Fibroblast of gingiva (primary cell): ENCODE data around the gene PTPRZ1.

Experiments
- DNase-seq: peaks from one replicate; pipeline ENCODE4 v3.0.0-alpha.2; 2011; ENCODE audit warnings: low read depth

PTPRZ1 gene

DNA sequence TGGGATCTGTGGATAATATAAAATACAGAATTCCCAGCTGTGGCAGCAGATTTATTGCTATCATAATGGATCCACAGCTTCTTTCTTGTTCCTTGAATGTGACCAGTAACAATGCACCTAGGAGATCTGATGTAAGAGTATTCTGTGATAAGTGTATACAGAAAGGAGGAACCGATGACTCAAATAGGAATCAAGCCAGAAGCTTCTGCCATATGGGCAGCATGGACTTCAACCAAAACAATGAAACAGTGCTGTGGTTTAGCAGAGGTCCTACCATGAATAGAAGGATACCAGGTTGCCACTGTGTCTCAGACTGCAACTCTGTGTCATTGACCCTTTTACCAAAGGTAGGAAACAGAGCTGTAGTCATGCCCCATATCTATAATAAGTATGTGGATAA is 81.8 kb downstream of the PTPRZ1 start:
- DNase-seq = peak; percentile 60

DNA sequence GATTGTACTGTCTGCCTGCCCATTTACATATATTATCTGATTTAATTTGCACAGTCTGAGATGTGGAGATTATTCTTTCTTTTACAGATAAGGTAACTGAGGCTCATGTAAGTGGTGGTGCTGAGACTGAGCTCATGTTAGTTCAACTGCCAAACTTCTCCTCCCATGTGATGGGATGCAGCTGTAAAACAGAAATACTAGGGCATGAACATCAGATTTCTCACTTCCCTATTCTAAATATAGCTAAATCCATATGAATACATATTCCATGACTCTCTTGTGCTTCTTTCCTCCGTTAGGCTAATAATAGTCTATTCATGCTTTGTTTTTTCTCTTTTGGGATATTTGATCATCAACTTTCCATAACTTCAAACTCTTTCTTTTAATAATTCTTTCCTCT is 84.7 kb downstream of the PTPRZ1 start:
- no peak for DNase-seq

DNA sequence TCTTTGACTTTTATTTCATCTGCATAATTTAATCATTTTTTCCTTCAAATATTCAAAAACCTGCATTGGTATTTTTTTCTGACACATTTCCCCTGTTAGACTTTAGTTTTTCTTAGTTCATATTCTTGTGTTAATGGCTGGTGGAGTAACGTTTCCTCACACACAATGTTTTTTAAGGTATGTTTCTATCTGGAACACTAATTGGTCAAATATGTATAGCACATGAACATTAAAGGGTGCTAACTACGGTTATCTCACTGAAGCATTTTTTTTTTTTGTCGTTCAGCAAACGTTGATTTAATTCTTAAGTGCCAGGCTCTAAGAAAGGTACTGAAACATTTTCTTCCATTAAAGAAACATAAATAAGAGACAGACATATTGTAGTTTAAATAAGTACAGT is 87.7 kb downstream of the PTPRZ1 start:
- DNase-seq = no peak

DNA sequence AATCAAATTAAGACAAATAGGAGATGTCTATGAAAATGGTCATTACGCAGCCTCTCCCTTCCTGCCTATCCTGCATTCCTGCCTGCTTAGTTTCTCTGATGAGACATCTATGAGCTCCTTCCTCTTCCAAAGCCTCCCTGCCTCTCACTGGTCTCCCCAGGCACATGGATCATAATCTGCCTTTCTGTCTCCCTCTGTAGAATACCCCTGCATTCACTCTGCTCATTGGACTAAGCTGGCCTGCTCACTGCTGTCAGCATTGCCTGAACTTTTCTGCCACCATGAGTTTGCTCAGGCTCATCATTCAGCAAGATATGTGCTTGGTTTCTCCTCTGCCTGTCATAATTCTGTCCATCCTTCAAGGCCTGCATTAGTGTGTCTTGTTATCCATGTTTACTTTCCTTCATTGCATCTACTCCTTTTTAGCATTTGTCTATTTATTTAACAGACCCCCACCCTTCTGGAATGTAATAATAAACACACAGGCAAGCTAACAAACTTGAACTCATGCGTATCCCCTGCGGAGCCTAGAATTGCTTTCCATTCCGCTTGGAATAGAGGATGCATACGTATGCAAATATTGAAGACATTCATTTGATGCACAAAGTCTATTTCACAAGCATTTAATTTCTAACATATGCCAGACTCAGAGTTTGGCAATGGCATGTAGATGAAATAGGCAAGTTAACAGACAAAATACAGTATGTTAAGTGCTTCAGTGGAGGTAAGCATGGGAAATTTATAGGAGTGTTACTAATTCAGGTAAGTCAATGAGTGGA is 88.3 kb downstream of the PTPRZ1 start:
- peak; percentile 73 for DNase-seq

DNA sequence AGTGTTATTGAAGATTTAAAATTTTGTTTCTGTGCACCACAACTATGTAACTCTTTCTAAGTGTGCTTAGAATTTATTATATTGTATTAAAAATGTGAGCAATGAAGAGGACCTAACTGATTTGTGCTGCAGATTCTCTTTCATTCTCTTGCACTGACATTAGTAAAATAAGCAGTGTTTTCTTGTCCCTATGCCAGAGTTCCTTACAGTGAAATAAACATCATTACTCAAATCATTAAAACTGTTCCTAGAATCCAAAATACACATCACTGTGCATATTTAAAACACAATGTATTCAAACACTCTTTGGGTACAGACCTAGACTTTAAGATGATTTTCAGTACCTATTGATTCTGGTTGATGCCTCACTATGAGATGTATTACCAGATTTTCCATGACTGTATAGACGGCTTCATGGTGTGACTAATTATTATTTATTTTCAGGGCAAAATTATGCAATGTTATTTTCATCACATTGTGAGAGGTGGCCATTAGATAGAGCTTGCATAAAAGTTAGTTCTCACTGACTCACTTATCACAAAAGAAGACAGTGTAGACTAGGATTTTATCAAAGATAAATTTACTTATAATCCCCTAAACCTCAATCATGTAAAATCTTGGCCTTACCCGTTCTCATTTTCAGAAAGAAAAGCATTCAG is 93.4 kb downstream of the PTPRZ1 start:
- DNase-seq = no peak

DNA sequence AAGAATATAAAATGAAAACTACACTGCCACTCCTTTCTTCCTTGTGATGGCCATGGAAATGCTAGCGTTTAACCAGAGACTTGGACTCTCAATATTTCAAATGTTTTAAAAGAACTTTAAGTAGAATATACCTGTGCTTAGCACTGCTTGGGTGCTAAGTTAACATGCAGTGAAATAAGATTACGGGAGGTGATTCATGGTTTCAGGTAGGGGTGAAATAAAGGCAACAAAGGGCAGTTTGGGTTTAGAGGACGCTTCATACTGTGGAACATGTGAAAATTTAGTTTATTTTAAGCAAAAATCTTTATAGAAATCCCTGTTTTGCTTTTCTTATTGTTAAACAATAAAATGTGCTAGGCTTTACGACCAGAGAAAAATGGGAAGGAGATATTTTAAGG is 94.0 kb downstream of the PTPRZ1 start:
- no peak for DNase-seq

DNA sequence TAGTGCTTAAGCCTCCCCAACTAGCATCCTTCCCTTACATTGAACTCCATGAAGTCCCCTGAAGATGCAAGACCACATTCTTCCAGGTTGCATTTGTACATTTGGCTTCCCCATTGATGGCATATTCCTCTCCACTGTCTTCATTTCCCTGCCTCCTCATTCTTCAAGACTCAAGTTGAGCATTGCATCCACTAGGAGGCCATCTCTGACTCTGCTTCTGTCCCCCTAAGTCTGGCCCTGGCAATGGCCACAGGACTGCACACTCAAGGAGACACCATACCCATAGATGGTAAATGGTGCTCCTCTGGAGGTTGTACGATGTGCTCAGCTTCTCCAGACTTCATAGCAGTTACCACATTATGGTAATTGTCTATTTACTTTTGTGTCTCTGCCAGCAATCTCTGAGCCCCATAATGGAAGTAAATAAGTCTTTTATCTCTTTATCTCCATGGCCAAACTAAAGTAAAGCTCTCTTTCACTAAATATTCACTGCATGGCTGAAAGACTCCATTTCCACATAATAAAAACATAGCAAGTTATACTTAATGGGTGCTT is 112.6 kb downstream of the PTPRZ1 start:
- no peak for DNase-seq

DNA sequence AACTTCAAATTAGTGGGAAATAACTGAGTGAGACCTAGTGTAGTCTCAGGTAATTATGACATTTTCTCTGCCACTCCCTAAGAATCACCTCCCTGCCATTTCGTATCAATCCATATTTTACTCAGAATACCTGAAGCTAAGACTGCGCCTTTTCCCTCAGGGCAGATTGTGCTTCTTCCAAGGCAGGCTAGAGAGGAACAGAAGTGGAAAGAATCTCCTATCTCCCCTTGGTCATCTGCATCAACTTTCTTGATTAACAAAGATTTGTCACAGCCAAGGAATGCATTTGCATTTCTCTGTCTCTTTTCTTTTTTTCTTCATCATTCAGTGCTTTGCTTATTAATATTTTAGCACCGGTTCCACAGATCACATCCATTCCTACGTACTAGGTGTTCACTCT is 119.1 kb downstream of the PTPRZ1 start:
- DNase-seq = no peak

DNA sequence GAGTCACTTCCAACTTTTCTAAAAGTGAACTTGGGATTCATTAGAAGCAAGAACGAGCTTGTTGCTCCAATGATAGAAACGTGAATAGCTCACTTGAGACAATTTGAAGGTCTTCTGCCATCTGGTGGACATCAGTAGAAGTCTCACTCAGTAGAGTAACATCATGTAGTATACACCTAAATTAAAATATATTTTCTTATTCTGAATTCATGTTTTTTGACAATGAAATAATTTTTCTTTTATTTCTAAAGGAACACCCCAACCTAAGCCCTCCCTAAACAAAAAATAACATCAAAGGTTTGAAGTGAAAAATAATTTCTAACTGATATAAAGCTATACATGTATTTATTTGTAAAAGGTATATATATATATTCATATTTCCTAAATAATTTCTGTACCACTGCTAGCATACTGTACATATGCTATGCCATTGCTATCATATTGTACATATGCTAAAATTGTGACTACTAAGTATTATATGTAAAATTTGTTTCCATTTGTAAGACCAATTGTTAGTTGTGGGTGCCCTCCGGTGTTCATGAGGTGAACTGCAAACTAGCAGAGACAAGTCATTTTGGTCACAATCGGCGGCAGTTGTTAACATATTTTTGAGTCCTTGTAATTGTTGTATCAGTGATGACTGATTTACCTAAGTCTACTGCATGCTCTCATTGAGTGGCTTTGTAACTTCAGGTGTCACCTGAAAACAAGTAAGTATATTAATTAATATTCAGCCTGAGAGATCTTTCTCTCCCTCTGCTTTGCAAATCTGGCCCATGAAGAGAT is 121.9 kb downstream of the PTPRZ1 start:
- DNase-seq = peak; percentile 75

DNA sequence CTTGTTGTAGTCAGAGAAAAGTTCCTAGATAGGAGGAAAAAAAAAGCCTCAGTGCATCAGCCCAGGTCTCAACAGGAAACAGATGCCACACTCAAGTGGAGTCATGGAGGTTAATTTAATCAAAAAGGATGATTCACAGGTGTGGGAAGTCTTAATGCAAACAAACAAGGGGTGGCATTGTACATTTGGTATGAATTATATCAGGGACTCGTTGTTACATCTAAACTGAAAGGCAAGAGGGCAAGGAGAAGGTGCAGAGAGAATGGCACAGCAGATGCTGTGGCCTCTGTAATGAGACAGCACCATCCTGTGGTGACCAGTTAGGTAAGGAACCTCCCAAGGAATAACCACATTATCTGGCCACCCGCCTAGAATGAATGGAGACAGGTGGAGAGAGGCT is 133.7 kb downstream of the PTPRZ1 start:
- no peak for DNase-seq

DNA sequence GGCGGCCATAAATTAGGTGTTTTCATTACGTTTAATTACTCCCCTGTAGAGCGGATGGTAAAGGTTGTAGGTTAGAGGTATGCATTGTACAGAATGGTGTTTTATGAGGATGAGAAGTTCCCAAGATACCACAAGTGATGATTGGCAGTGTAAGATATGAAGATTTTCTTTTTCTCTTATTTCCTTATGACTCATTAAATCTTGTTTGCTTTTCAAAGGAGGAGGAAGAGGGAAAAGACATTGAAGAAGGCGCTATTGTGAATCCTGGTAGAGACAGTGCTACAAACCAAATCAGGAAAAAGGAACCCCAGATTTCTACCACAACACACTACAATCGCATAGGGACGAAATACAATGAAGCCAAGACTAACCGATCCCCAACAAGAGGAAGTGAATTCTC is 137.2 kb downstream of the PTPRZ1 start:
- no peak for DNase-seq

DNA sequence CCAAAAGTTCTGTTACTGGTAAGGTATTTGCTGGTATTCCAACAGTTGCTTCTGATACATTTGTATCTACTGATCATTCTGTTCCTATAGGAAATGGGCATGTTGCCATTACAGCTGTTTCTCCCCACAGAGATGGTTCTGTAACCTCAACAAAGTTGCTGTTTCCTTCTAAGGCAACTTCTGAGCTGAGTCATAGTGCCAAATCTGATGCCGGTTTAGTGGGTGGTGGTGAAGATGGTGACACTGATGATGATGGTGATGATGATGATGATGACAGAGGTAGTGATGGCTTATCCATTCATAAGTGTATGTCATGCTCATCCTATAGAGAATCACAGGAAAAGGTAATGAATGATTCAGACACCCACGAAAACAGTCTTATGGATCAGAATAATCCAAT is 140.1 kb downstream of the PTPRZ1 start:
- DNase-seq = no peak

DNA sequence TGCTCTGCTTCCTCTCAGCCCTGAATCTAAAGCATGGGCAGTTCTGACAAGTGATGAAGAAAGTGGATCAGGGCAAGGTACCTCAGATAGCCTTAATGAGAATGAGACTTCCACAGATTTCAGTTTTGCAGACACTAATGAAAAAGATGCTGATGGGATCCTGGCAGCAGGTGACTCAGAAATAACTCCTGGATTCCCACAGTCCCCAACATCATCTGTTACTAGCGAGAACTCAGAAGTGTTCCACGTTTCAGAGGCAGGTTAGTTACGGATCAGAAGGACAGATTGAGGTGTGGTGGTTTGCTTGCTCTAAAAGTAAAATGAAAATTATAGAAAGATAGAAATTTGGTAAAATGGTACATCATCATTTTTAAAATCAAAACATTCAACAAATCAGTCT is 140.7 kb downstream of the PTPRZ1 start:
- no peak for DNase-seq

DNA sequence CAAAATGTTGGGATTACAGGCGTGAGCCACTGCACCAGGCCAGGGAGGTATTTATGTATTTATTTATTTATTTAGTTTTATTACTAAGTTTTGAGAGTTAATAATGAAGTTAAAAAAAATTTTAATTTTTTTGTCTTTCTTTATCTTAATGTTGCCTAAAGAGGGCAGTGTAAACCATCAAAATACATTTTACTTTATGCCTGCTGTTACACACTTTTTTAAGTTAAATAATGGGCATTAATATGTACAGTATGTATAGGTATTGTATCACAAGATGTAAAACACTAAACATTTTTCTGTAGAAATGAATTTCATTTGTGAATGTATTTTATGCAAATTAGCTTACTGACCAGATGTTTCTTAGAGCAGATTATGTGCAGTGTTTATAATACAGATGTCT is 141.7 kb downstream of the PTPRZ1 start:
- DNase-seq = no peak

DNA sequence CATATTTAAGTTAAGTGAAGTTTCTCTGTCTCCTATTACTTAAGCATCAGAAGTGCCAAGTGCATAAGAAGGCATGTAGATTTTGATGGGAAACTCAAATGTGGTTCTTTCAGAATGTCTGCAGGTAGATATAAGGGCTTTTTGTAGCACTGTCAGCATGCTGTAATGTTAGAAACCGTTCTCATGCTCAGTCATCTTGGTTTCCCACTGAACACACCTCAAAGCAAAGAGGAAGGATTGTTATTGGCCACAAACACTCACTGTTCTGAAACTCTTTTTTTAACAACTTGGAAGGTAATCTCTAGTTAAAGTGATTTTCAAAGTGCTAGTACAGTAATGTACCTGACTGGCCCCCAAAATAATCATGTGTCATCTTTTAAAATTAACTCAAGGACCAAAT is 145.1 kb downstream of the PTPRZ1 start:
- DNase-seq = no peak

DNA sequence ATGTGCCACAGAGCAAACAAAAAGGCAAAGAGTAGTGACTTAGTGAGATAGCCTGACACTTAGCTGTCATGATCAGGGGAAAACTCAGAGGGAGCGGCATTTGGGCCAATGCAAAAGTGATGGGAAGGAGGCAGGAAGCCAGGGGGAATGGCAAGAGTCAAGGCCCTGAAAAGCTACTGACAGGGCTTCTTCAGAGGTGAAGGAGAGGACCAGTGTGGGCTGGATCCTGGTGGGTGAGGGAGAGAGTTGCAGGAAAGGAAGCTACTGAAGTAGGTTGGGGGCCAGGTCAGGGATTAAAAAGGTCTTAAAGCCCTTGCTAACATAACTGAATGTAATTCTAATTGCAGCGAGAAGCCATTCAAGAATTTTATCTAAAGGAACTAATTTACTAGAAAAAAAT is 154.1 kb downstream of the PTPRZ1 start:
- no peak for DNase-seq

DNA sequence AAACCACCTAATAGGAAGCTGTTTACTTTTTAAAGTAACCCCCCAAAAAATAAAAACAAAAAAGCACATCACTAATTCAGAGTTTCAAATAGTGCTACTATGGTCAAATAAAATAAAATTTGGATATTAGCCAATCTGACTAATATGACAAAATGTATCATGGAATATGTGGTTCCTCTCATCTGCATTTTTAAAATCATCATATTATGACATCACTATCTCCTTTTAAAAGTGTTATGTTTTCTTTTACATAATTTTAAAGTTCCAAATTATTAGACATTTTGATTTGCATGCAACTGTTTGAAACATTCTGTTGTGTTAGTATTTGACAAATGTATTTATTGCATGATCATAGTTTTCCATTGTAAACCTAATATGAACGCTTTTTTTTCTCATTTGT is 160.7 kb downstream of the PTPRZ1 start:
- DNase-seq = no peak

DNA sequence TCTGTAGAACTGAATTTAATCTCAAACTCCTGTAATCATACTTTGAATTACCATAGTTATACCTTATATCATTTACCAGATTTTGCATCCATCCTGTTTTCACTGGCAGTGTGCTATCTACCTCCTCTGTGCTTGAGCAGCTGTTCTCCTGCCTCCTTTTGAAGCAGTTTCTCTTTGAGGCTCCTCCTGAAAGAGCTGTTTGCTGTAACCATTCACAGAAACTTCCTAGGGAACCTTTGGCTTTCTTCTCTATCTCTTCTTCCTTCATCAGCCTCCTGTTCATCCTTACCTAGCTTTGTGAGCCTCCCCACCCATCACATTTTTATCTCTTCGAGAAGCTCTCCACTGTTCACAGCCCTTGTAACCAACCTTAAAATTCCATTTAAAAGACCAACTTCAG is 162.9 kb downstream of the PTPRZ1 start:
- DNase-seq = no peak

DNA sequence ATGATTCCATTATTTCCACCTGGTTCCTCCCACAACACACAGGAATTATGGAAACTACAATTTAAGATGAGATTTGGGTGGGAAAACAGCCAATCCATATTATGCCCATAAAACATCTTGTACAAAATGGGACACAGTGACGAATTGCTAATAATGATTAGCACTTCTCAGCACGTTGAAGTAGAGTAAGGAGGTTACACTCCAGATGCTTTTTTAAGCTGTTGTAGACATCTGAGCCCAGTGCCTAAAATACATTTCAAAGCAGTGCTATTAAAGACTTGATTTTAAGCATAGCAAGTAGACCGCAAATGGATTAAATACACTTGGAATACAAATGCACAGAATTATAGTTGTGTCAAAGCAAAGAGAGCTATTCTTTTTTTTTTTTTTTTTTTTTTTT is 165.2 kb downstream of the PTPRZ1 start:
- DNase-seq = no peak

DNA sequence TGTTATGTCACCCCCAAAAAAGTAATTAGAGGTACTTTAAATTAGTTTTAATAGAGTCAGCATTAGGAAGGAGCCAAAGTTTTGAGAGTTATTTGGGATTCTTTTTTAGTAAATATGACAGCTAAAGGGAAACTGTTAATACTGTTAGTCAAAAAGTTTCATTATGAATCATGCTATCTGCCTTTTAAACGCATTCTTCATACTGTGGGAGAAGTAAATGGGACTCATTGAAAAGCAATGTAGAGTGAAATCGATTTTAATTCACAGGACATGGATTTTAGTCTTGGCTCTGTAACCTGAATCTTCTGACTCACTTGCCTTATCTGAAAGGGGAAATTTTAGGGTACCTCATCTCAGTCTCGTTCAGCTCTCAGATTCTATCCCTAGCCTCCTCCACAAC is 165.9 kb downstream of the PTPRZ1 start:
- no peak for DNase-seq

DNA sequence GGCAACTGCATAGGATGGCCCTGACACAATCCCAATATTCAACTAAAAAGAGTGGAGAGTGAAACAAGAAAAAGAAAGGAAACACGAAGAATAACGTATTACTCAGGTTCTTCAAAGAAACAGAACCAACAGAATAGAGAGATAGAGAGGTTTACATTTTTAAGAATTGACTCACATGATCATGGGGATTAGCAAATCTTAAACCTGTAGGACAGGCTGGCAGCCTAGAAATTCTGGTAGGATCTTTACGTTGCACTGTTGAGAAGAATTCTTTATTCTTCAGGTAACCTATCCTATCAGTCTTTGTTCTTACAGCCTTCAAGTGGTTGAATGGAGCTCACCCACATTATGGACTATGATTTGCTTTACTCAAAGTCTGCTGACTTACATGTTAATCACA is 167.2 kb downstream of the PTPRZ1 start:
- DNase-seq = no peak

DNA sequence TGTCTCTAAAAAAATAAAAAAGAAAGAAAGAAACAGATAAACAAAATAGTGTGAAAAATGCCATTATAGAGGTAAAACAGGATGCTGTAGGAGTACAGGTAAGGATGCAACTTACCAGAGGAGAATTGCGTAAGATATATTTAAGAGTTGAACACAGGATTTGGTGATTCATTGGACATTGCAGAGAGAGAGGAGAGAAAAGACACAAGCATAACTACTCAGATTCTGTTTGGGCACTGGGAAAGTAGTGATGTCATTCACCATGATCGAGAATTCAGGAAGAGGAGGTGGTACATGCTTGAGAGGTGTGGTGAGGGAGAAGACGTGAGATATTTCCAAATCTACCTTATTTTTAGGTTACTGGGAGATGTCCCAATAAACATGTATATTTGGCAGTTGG is 173.4 kb downstream of the PTPRZ1 start:
- no peak for DNase-seq

DNA sequence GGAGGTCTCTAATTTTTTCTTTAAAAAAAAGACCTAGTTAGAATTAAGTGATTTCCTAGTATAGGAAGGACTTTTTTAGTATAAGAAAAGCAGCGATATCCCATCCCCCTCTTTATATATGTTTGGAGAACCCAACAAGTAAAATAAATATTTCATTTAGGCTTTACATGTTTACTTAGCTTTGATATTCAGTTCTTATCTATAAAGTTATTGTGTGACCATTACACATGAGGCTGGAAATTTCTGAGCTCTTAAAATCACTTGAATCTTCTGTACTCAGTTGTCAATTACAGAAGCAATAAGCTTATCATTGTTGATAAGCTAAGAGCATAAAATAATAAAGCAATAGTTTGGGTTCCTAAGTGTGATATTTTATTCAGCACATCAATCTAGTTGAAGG is 181.4 kb downstream of the PTPRZ1 start:
- no peak for DNase-seq
